Uterus (tissue), 2 donors: ENCODE results near the gene LRATD1.

Experiments used
- CTCF ChIP-seq, 4 experiments: fragments of 200-600 bp in 2 of 4; fragments of 450-650 bp in 2 of 4; sonication (generic) in 2 of 4; IDR thresholded peaks; one replicate each; pipeline ENCODE4 v1.5.1; 2016 to 2019; ENCODE audit warnings: antibody characterized with exemption in 4 of 4, mild to moderate bottlenecking in 2 of 4, moderate library complexity in 1 of 4
- POLR2A ChIP-seq, 2 donors: fragments of 450-650 bp; IDR thresholded peaks; one replicate each; pipeline ENCODE4 v1.6.1; 2016; ENCODE audit warnings: antibody characterized with exemption in 2 of 2, mild to moderate bottlenecking in 1 of 2, moderate library complexity in 1 of 2

GRCh38 chr2:14608245-14608644 is 24.3 kb upstream of the LRATD1 start:
- TF ChIP-seq CTCF (IDR thresholded peaks at IDR 0.05) (no peak), POLR2A (IDR thresholded peaks at IDR 0.05) (no peak)
